IMR-90 (cell line): Measurements from ENCODE around the gene WASHC3. TPM values are rescaled to one million over a fixed set of nuclear protein-coding genes. Genes with fewer than 3 reads are reported as not detected.

Source experiments
- ATAC-seq: fragments of 200-7000 bp; cut with Tn5 transposase; 2 replicates; pipeline ENCODE4 v1.9.1; 2020; ENCODE audit warnings: low read depth, mild to moderate bottlenecking, moderate library complexity
- BruUV-seq: library from RNA; stranded (reverse); fragments of 400-500 nt; replicated peaks from 2 replicates; lab custom pipeline; 2021; lab: Mats Ljungman, UMichigan
- CTCF ChIA-PET: fragments of 300-600 bp; formaldehyde crosslinking; extraction: SDS; loops from one replicate; lab custom pipeline; 2021; ENCODE audit warnings: antibody characterized with exemption; lab: Yijun Ruan, JAX
- POLR2A ChIA-PET: fragments of 300-600 bp; sonication (Branson Sonifier 250); formaldehyde crosslinking; loops from one replicate; lab custom pipeline; 2022; ENCODE audit warnings: antibody characterized with exemption; ENCODE audit not compliant: unreplicated experiment; lab: Charles Lee
- DNase-seq: peaks from one replicate; pipeline ENCODE4 v3.0.0; 2013
- H2AFZ ChIP-seq: replicated peaks from 2 replicates; pipeline ENCODE3; 2013; ENCODE audit warnings: low read length, mild to moderate bottlenecking; ENCODE audit not compliant: poor library complexity
- H2AK5ac ChIP-seq: 2 replicates; pipeline ENCODE4 v1.6.1; 2013; ENCODE audit warnings: low read depth, low read length, inconsistent platforms
- H2AK9ac ChIP-seq: replicated peaks from 2 replicates; pipeline ENCODE3; 2013; ENCODE audit warnings: mild to moderate bottlenecking, low read depth, low read length, moderate library complexity; ENCODE audit not compliant: poor library complexity
- H2BK120ac ChIP-seq: 2 replicates; pipeline ENCODE4 v1.6.1; 2013; ENCODE audit warnings: low read depth, low read length, inconsistent platforms
- H2BK15ac ChIP-seq: 3 replicates; pipeline ENCODE4 v1.6.1; 2013; ENCODE audit warnings: low read depth, low read length, inconsistent platforms
- H2BK20ac ChIP-seq: 2 replicates; pipeline ENCODE4 v1.6.1; 2013; ENCODE audit warnings: low read depth, mild to moderate bottlenecking, inconsistent platforms, low read length, moderate library complexity
- H2BK5ac ChIP-seq: 2 replicates; pipeline ENCODE4 v1.6.1; 2013; ENCODE audit warnings: mild to moderate bottlenecking, low read depth, low read length, inconsistent platforms; ENCODE audit not compliant: poor library complexity, severe bottlenecking
- H3K14ac ChIP-seq: replicated peaks from 2 replicates; pipeline ENCODE4 v1.6.1; 2013; ENCODE audit warnings: low read depth, low read length, inconsistent platforms
- H3K18ac ChIP-seq: 2 replicates; pipeline ENCODE4 v1.6.1; 2013; ENCODE audit warnings: low read depth, low read length, control low read depth
- H3K23ac ChIP-seq: 2 replicates; pipeline ENCODE4 v1.6.1; 2013; ENCODE audit warnings: low read depth, low read length, inconsistent platforms
- H3K27ac ChIP-seq: 2 replicates; pipeline ENCODE4 v1.5.1; 2013; ENCODE audit warnings: mild to moderate bottlenecking, control low read depth, low read length; ENCODE audit not compliant: insufficient read depth
- H3K27me3 ChIP-seq: 2 replicates; pipeline ENCODE4 v1.6.1; 2013; ENCODE audit warnings: low read length; ENCODE audit not compliant: control insufficient read depth, insufficient read depth
- H3K36me3 ChIP-seq: 2 replicates; pipeline ENCODE4 v1.6.1; 2013; ENCODE audit warnings: low read length, mixed read lengths; ENCODE audit not compliant: control insufficient read depth, insufficient read depth
- H3K4ac ChIP-seq: 2 replicates; pipeline ENCODE4 v1.6.1; 2013; ENCODE audit warnings: low read depth, low read length, inconsistent platforms
- H3K4me1 ChIP-seq: 2 replicates; pipeline ENCODE4 v1.6.1; 2013; ENCODE audit warnings: low read length, mixed read lengths; ENCODE audit not compliant: control insufficient read depth, insufficient read depth
- H3K4me2 ChIP-seq: 2 replicates; pipeline ENCODE4 v1.6.1; 2013; ENCODE audit warnings: low read depth, mild to moderate bottlenecking, control low read depth, low read length, moderate library complexity
- H3K4me3 ChIP-seq: 2 replicates; pipeline ENCODE4 v1.5.1; 2013; ENCODE audit warnings: low read depth, mild to moderate bottlenecking, control low read depth, low read length, moderate library complexity; ENCODE audit not compliant: insufficient read depth
- H3K56ac ChIP-seq: 2 replicates; pipeline ENCODE4 v1.6.1; 2013; ENCODE audit warnings: low read length, inconsistent platforms; ENCODE audit not compliant: insufficient read depth; ENCODE audit errors: extremely low read depth
- H3K79me1 ChIP-seq, 2 experiments: 2 replicates each; pipeline ENCODE4 v1.6.1; 2013; ENCODE audit warnings: low read length in 2 of 2, inconsistent platforms in 1 of 2, low read depth in 1 of 2
- H3K9ac ChIP-seq: 2 replicates; pipeline ENCODE4 v1.6.1; 2013; ENCODE audit warnings: low read depth, low read length, control low read depth
- H3K9me1 ChIP-seq: 2 replicates; pipeline ENCODE4 v1.6.1; 2013; ENCODE audit warnings: low read length, inconsistent platforms; ENCODE audit not compliant: insufficient read depth
- H3K9me3 ChIP-seq: 2 replicates; pipeline ENCODE4 v1.6.1; 2013; ENCODE audit warnings: low read length; ENCODE audit not compliant: control insufficient read depth, insufficient read depth
- H4K20me1 ChIP-seq: 2 replicates; pipeline ENCODE4 v1.6.1; 2013; ENCODE audit warnings: low read length, inconsistent platforms; ENCODE audit not compliant: insufficient read depth
- H4K5ac ChIP-seq: 2 replicates; pipeline ENCODE4 v1.6.1; 2013; ENCODE audit warnings: mild to moderate bottlenecking, low read depth, low read length, control low read depth
- H4K8ac ChIP-seq, 2 experiments: 2 replicates each; pipeline ENCODE4 v1.6.1; 2013; ENCODE audit warnings: low read depth in 2 of 2, low read length in 2 of 2, control low read depth in 1 of 2, inconsistent platforms in 1 of 2
- H4K91ac ChIP-seq: 2 replicates; pipeline ENCODE4 v1.6.1; 2013; ENCODE audit warnings: low read depth, low read length, inconsistent platforms; ENCODE audit not compliant: insufficient read depth
- BHLHE40 ChIP-seq: fragments of 150-350 bp; IDR thresholded peaks from 2 replicates; pipeline ENCODE4 v1.6.1; 2016; ENCODE audit warnings: mild to moderate bottlenecking, low read depth, low read length
- CEBPB ChIP-seq: IDR thresholded peaks from 2 replicates; pipeline ENCODE4 v1.6.1; 2012; ENCODE audit warnings: low read depth, low read length, improper control_type of control experiment
- CHD1 ChIP-seq: IDR thresholded peaks from 2 replicates; pipeline ENCODE4 v1.6.1; 2012; ENCODE audit warnings: low read depth, low read length, improper control_type of control experiment
- ELK1 ChIP-seq: fragments of 150-350 bp; IDR thresholded peaks from 2 replicates; pipeline ENCODE4 v1.6.1; 2016; ENCODE audit warnings: low read depth, mild to moderate bottlenecking, low read length, moderate library complexity, borderline replicate concordance
- FOS ChIP-seq: fragments of 150-350 bp; IDR thresholded peaks from 2 replicates; pipeline ENCODE4 v1.6.1; 2016; ENCODE audit warnings: low read depth, low read length
- MAZ ChIP-seq: IDR thresholded peaks from 2 replicates; pipeline ENCODE4 v1.6.1; 2012; ENCODE audit warnings: low read depth, mild to moderate bottlenecking, low read length, improper control_type of control experiment, moderate library complexity, borderline replicate concordance
- MXI1 ChIP-seq: IDR thresholded peaks from 2 replicates; pipeline ENCODE4 v1.6.1; 2012; ENCODE audit warnings: low read depth, mild to moderate bottlenecking, low read length, moderate library complexity, borderline replicate concordance
- NFE2L2 ChIP-seq: fragments of 150-350 bp; IDR thresholded peaks from 2 replicates; pipeline ENCODE4 v1.6.1; 2016; ENCODE audit warnings: low read depth, mild to moderate bottlenecking, low read length
- RCOR1 ChIP-seq: IDR thresholded peaks from 2 replicates; pipeline ENCODE4 v1.6.1; 2012; ENCODE audit warnings: mild to moderate bottlenecking, low read length, improper control_type of control experiment; ENCODE audit not compliant: insufficient replicate concordance
- RFX5 ChIP-seq: IDR thresholded peaks from 2 replicates; pipeline ENCODE4 v1.8.0; 2012; ENCODE audit warnings: low read depth, mild to moderate bottlenecking, low read length, moderate library complexity
- SMC3 ChIP-seq: fragments of 150-350 bp; IDR thresholded peaks from 2 replicates; pipeline ENCODE4 v1.6.1; 2016; ENCODE audit warnings: low read depth, mild to moderate bottlenecking, antibody characterized with exemption, low read length, moderate library complexity
- WGBS, 2 experiments: methylation state at CpG; one replicate each; pipeline versions ENCODE4 v1.1.5 to v1.1.7; 2013; ENCODE audit warnings: missing lambda C conversion rate in 2 of 2; ENCODE audit not compliant: insufficient read length in 1 of 2; ENCODE audit errors: extremely low coverage in 2 of 2; 5-methylcytosine and 5-hydroxymethylcytosine counted together
- dilution Hi-C: fragments of 300-500 bp; cut with HindIII; formaldehyde crosslinking; loops from one replicate; pipeline ENCODE4 v1.14.3; 2018; ENCODE audit warnings: low sequenced_read_pairs; ENCODE audit not compliant: unreplicated experiment
- in situ Hi-C: fragments of 300-500 bp; cut with MboI; formaldehyde crosslinking; loops from 3 replicates; pipeline ENCODE4 v1.14.3; 2019; ENCODE audit warnings: low sequenced_read_pairs, inconsistent platforms, mixed read lengths
- intact Hi-C: fragments of 100-400 bp; cut with micrococcal nuclease; formaldehyde crosslinking; loops from 2 replicates; pipeline ENCODE4 v1.10.0; 2022
- polyA plus RNA-seq, 3 experiments: library from polyadenylated mRNA; depleted of rRNA; stranded (reverse); fragments of >200 nt; gene quantifications; 2 replicates each; pipeline ENCODE4 v1.2.3, GENCODE V29; 2012; ENCODE audit warnings: low replicate concordance in 1 of 3
- total RNA-seq: library from RNA; depleted of rRNA; stranded (reverse); fragments of >200 nt; gene quantifications from 2 replicates; pipeline ENCODE4 v1.2.3, GENCODE V29; 2012
- TF ChIP-seq, protein P1 (sequence below): conservative IDR thresholded peaks from 2 replicates; pipeline ENCODE4 v1.5.1; 2012; ENCODE audit warnings: mild to moderate bottlenecking, low read depth, low read length, improper control_type of control experiment
- TF ChIP-seq, protein P2 (sequence below): fragments of 150-350 bp; IDR thresholded peaks from 2 replicates; pipeline ENCODE4 v1.6.1; 2017; ENCODE audit warnings: mild to moderate bottlenecking, antibody characterized with exemption, low read length, low read depth

WASHC3 gene
- total and polyA plus RNA-seq, 2 of the 4 experiments (the other 2 are of a cell fraction), result 54.8 to 87.1 TPM

- H3K9me3 ChIP-seq, result no peaks in the 10 kb centered on the region
- DNase-seq (peak; percentile 1), ATAC-seq (no peak)
- dilution Hi-C loops (no loop called here), in situ Hi-C loops (no loop called here), intact Hi-C loops (no loop called here)
- peak overlapping the region; percentile 44 for H3K18ac ChIP-seq
- no peaks in the 10 kb centered on the region for H3K9me1 ChIP-seq
- H3K36me3 ChIP-seq, result peaks cover 3% of the 10 kb centered on the region; the same call in 1 of the 2 replicates
- peak overlapping the region; percentile 71 for H2BK5ac ChIP-seq
- peak overlapping the region; percentile 71 for H3K23ac ChIP-seq
- H2AK5ac ChIP-seq, result peak overlapping the region; percentile 25; the same call in 1 of the 2 replicates
- peak overlapping the region; percentile 85 for H4K5ac ChIP-seq
- ChIA-PET POLR2A (interaction anchor here (0.7 kb wide), 1 partner anchor 23 kb away, joined by 3 read pairs; no protein-coding TSS in a partner anchor), CTCF (interaction anchor here (1.0 kb wide), 1 partner anchor 331 kb away, joined by 3 read pairs; no protein-coding TSS in a partner anchor)
- peaks cover 9 to 10% of the 10 kb centered on the region in 2 experiments; a peak in 3 of 4 replicates for H3K79me1 ChIP-seq
- peak overlapping the region; percentile 81 for H3K14ac ChIP-seq
- no peaks in the 10 kb centered on the region for H3K4me1 ChIP-seq
- H3K27me3 ChIP-seq, result no peaks in the 10 kb centered on the region
- no peak overlapping the region for H2BK20ac ChIP-seq
- no peak overlapping the region for H2BK120ac ChIP-seq
- peak overlapping the region; percentile 92 to 95 for H4K8ac ChIP-seq
- peak overlapping the region; percentile 75 for H3K27ac ChIP-seq
- BruUV-seq, result TSS peak; percentile 57
- H4K20me1 ChIP-seq, result no peaks in the 10 kb centered on the region
- H3K9ac ChIP-seq, result peak overlapping the region; percentile 93
- peak overlapping the region; percentile 75 for H4K91ac ChIP-seq
- 0 out of 3 replicates have a peak overlapping the region, but pooled peaks have one; percentile 15 for H2BK15ac ChIP-seq
- WGBS, 2 experiments, result 33% methylated on average over 1 of the region's 9 CpGs; no CpG with 5 or more reads in 1 of the 2 experiments
- H3K4me2 ChIP-seq, result peak overlapping the region; percentile 92
- H2AK9ac ChIP-seq, result peak overlapping the region; percentile 78
- H2AFZ ChIP-seq, result peak overlapping the region; percentile 95
- H3K4me3 ChIP-seq, result peak overlapping the region; percentile 79
- peak overlapping the region; percentile 80 for H3K4ac ChIP-seq
- TF ChIP-seq RFX5, result no peak
- no peak for TF ChIP-seq RCOR1
- no peak for TF ChIP-seq MXI1
- TF ChIP-seq CHD1, result no peak
- TF ChIP-seq, protein P1, sequence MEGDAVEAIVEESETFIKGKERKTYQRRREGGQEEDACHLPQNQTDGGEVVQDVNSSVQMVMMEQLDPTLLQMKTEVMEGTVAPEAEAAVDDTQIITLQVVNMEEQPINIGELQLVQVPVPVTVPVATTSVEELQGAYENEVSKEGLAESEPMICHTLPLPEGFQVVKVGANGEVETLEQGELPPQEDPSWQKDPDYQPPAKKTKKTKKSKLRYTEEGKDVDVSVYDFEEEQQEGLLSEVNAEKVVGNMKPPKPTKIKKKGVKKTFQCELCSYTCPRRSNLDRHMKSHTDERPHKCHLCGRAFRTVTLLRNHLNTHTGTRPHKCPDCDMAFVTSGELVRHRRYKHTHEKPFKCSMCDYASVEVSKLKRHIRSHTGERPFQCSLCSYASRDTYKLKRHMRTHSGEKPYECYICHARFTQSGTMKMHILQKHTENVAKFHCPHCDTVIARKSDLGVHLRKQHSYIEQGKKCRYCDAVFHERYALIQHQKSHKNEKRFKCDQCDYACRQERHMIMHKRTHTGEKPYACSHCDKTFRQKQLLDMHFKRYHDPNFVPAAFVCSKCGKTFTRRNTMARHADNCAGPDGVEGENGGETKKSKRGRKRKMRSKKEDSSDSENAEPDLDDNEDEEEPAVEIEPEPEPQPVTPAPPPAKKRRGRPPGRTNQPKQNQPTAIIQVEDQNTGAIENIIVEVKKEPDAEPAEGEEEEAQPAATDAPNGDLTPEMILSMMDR, result no peak
- TF ChIP-seq FOS, result no peak
- TF ChIP-seq SMC3, result no peak
- TF ChIP-seq MAZ, result no peak
- TF ChIP-seq BHLHE40, result no peak
- no peak for TF ChIP-seq ELK1
- TF ChIP-seq, protein P2, sequence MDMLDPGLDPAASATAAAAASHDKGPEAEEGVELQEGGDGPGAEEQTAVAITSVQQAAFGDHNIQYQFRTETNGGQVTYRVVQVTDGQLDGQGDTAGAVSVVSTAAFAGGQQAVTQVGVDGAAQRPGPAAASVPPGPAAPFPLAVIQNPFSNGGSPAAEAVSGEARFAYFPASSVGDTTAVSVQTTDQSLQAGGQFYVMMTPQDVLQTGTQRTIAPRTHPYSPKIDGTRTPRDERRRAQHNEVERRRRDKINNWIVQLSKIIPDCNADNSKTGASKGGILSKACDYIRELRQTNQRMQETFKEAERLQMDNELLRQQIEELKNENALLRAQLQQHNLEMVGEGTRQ, result no peak
- no peak for TF ChIP-seq CEBPB
- no peak for TF ChIP-seq NFE2L2
- H3K56ac ChIP-seq, result peak overlapping the region; percentile 84
Measured at GRCh38 chr12:102061096-102061559, 663 bp downstream of the WASHC3 start.
